ENCODE data around the gene DLG2.

- TF ChIP-seq CTCF (conservative IDR thresholded peaks at IDR 0.05; ENCODE audit: low read depth, low read length) (no peak), RCOR1 (IDR thresholded peaks at IDR 0.05; ENCODE audit: insufficient replicate concordance, low read length) (no peak), CEBPB (IDR thresholded peaks at IDR 0.05; ENCODE audit: low read depth, low read length) (no peak), POLR2A (IDR thresholded peaks at IDR 0.05; ENCODE audit: low read depth, low read length) (no peak), ELK1 (IDR thresholded peaks at IDR 0.05; ENCODE audit: borderline replicate concordance, low read depth, low read length) (no peak), MAFK (IDR thresholded peaks at IDR 0.05; ENCODE audit: low read depth, low read length) (no peak), BHLHE40 (IDR thresholded peaks at IDR 0.05; ENCODE audit: low read depth, low read length) (no peak), MXI1 (IDR thresholded peaks at IDR 0.05; ENCODE audit: borderline replicate concordance, low read depth, low read length) (no peak), SMC3 (IDR thresholded peaks at IDR 0.05; ENCODE audit: low read depth, low read length) (no peak), MAZ (IDR thresholded peaks at IDR 0.05; ENCODE audit: borderline replicate concordance, low read depth, low read length) (no peak), USF2 (IDR thresholded peaks at IDR 0.05; ENCODE audit: low read depth, low read length) (no peak), RAD21 (IDR thresholded peaks at IDR 0.05; ENCODE audit: low read length) (no peak), RFX5 (IDR thresholded peaks at IDR 0.05; ENCODE audit: low read depth, low read length) (no peak), CHD1 (IDR thresholded peaks at IDR 0.05; ENCODE audit: low read depth, low read length) (no peak)
Measured at GRCh38 chr11:84902445-84902844, 724.7 kb downstream of the DLG2 start.

All from IMR-90 (cell line).